HUES48 (cell line): ENCODE results near the gene KCNC1.

Source experiments
- H3K27ac ChIP-seq: one replicate; pipeline ENCODE4 v1.7.0; 2013; ENCODE audit warnings: low read depth, low read length, inconsistent platforms
- H3K27me3 ChIP-seq: 2 replicates; pipeline ENCODE4 v1.6.1; 2013; ENCODE audit warnings: mild to moderate bottlenecking, low read length; ENCODE audit not compliant: control insufficient read depth, insufficient read depth
- H3K36me3 ChIP-seq: 2 replicates; pipeline ENCODE4 v1.6.1; 2013; ENCODE audit warnings: low read length; ENCODE audit not compliant: control insufficient read depth, insufficient read depth
- H3K4me1 ChIP-seq: 2 replicates; pipeline ENCODE4 v1.6.1; 2013; ENCODE audit warnings: mild to moderate bottlenecking, low read length; ENCODE audit not compliant: control insufficient read depth, insufficient read depth
- H3K4me3 ChIP-seq: 2 replicates; pipeline ENCODE4 v1.5.1; 2013; ENCODE audit warnings: mild to moderate bottlenecking, low read depth, low read length
- H3K9ac ChIP-seq: 2 replicates; pipeline ENCODE4 v1.6.1; 2013; ENCODE audit warnings: mild to moderate bottlenecking, low read depth, low read length, moderate library complexity
- H3K9me3 ChIP-seq: 2 replicates; pipeline ENCODE4 v1.6.1; 2013; ENCODE audit warnings: low read length; ENCODE audit not compliant: control insufficient read depth, insufficient read depth

The KCNC1 gene

GRCh38 chr11:17748761-17749721 is 14.5 kb downstream of the KCNC1 start:
- Histone ChIP-seq H3K9me3 (no peaks in the 10 kb centered on the region), H3K27me3 (no peaks in the 10 kb centered on the region), H3K36me3 (no peaks in the 10 kb centered on the region), H3K9ac (no peak overlapping the region), H3K27ac (no peak overlapping the region), H3K4me1 (no peaks in the 10 kb centered on the region), H3K4me3 (no peak overlapping the region)

GRCh38 chr11:17750013-17750800 is 15.6 kb downstream of the KCNC1 start:
- Histone ChIP-seq H3K27me3 (no peaks in the 10 kb centered on the region), H3K9me3 (no peaks in the 10 kb centered on the region), H3K9ac (no peak overlapping the region), H3K27ac (no peak overlapping the region), H3K4me3 (no peak overlapping the region), H3K36me3 (no peaks in the 10 kb centered on the region), H3K4me1 (no peaks in the 10 kb centered on the region)

DNA sequence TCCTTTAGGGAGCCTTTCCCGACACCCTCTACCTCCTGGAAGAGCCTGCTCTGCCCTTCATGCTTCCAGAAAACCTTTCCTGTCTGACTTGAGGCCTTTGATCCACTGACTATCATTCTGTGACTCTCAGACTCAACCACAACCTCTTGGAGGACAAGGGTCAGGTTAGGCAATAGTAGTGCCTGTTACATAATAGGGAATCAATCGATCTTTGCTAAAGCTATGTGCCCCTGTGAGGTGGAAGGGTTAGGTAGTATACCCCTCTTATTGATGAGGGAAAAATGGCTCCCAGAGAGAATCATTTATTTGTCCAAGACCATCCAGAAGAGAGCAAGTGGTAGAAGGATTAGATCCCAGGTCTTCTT is 16.2 kb downstream of the KCNC1 start:
- Histone ChIP-seq H3K9ac (no peak overlapping the region), H3K9me3 (no peaks in the 10 kb centered on the region), H3K36me3 (no peaks in the 10 kb centered on the region), H3K4me1 (no peaks in the 10 kb centered on the region), H3K27ac (no peak overlapping the region), H3K4me3 (no peak overlapping the region), H3K27me3 (no peaks in the 10 kb centered on the region)

- no peaks in the 10 kb centered on the region for H3K27me3 ChIP-seq
Measured at GRCh38 chr11:17751558-17751957, 17.0 kb downstream of the KCNC1 start.

GRCh38 chr11:17752144-17752543 is 17.6 kb downstream of the KCNC1 start:
- Histone ChIP-seq H3K4me1 (no peaks in the 10 kb centered on the region), H3K27me3 (no peaks in the 10 kb centered on the region), H3K4me3 (no peak overlapping the region), H3K9me3 (no peaks in the 10 kb centered on the region), H3K27ac (no peak overlapping the region), H3K36me3 (no peaks in the 10 kb centered on the region), H3K9ac (no peak overlapping the region)

More at GRCh38 chr11:17751558-17751957, 17.0 kb downstream of the KCNC1 start:
- Histone ChIP-seq H3K9ac (no peak overlapping the region), H3K4me1 (no peaks in the 10 kb centered on the region), H3K36me3 (no peaks in the 10 kb centered on the region), H3K9me3 (no peaks in the 10 kb centered on the region), H3K4me3 (no peak overlapping the region), H3K27ac (no peak overlapping the region)

DNA sequence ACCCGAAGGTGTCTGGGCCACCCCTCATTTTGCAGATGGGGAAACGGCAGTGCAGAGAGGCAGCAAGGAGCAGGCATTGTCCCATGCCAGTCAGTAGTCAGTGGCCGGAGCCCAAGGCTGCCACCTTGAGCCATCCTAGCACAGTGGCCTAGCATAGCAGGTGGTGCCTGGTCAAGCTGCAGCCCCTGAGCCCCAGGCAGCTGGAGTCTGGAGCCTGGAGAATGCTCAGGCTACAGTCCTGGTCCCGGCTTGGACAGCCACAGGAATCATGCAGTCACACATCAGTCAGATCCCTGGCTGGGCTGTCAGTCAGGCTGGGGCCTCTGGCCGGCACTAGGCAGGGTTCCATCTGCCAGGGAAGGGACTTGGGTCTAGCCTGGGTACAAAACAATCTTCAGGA is 18.6 kb downstream of the KCNC1 start:
- no peak overlapping the region for H3K9ac ChIP-seq
- H3K27ac ChIP-seq, result no peak overlapping the region
- H3K4me1 ChIP-seq, result no peaks in the 10 kb centered on the region
- H3K36me3 ChIP-seq, result no peaks in the 10 kb centered on the region
- H3K27me3 ChIP-seq, result no peaks in the 10 kb centered on the region
- no peak overlapping the region for H3K4me3 ChIP-seq
- no peaks in the 10 kb centered on the region for H3K9me3 ChIP-seq

DNA sequence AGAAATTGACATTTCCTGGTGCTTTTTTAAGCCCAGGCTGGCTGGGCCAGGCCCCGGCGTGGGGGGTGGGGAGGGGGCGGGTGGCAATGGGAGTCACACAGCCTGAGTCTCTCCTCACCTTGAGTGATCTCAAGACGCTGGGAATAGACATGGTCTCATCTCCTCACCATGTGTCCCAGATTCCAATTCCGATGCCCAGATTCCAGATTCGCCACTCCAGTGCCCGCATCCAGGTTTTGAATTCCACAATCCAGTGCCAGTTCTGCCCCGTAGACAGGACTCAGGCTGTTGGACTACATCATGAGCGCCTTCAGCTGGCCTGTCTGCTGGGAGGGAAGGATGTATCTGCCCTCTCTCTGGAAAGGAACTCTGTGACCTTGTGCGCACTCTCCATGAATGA is 19.1 kb downstream of the KCNC1 start:
- no peaks in the 10 kb centered on the region for H3K27me3 ChIP-seq
- H3K4me1 ChIP-seq, result no peaks in the 10 kb centered on the region
- H3K9me3 ChIP-seq, result no peaks in the 10 kb centered on the region
- no peak overlapping the region for H3K27ac ChIP-seq
- H3K36me3 ChIP-seq, result no peaks in the 10 kb centered on the region
- no peak overlapping the region for H3K4me3 ChIP-seq
- H3K9ac ChIP-seq, result no peak overlapping the region

GRCh38 chr11:17755891-17756290 is 21.3 kb downstream of the KCNC1 start:
- no peaks in the 10 kb centered on the region for H3K4me1 ChIP-seq
- no peaks in the 10 kb centered on the region; the same call in 1 of the 2 replicates for H3K27me3 ChIP-seq
- no peaks in the 10 kb centered on the region for H3K36me3 ChIP-seq
- no peak overlapping the region for H3K9ac ChIP-seq
- H3K9me3 ChIP-seq, result no peaks in the 10 kb centered on the region
- no peak overlapping the region for H3K27ac ChIP-seq
- H3K4me3 ChIP-seq, result no peak overlapping the region

GRCh38 chr11:17760102-17761029 is 25.8 kb downstream of the KCNC1 start:
- H3K36me3 ChIP-seq, result no peaks in the 10 kb centered on the region
- H3K27ac ChIP-seq, result no peak overlapping the region
- no peaks in the 10 kb centered on the region for H3K4me1 ChIP-seq
- no peak overlapping the region for H3K9ac ChIP-seq
- no peaks in the 10 kb centered on the region for H3K9me3 ChIP-seq
- H3K27me3 ChIP-seq, result no peaks in the 10 kb centered on the region; the same call in 1 of the 2 replicates
- H3K4me3 ChIP-seq, result no peak overlapping the region

- Histone ChIP-seq H3K9me3 (no peaks in the 10 kb centered on the region), H3K36me3 (no peaks in the 10 kb centered on the region), H3K27ac (no peak overlapping the region), H3K4me3 (no peak overlapping the region), H3K9ac (no peak overlapping the region), H3K27me3 (no peaks in the 10 kb centered on the region; the same call in 1 of the 2 replicates), H3K4me1 (no peaks in the 10 kb centered on the region)
Measured at GRCh38 chr11:17762309-17762974, 27.9 kb downstream of the KCNC1 start.
